GM12875 (cell line): Measurements from ENCODE around the gene MVB12B.

Experiments
- H3K4me3 ChIP-seq: one replicate; pipeline ENCODE4 v1.5.1; 2011; ENCODE audit warnings: low read depth, low read length, control low read depth
- CTCF ChIP-seq: IDR thresholded peaks from 2 replicates; pipeline ENCODE4 v1.5.1; 2011; ENCODE audit warnings: low read depth, mild to moderate bottlenecking, control low read depth, inconsistent platforms, low read length, moderate library complexity, borderline replicate concordance; ENCODE audit not compliant: insufficient read depth

MVB12B gene

GRCh38 chr9:126393876-126394275, 67.2 kb downstream of the MVB12B start:
- H3K4me3 ChIP-seq: no peak overlapping the region
- TF ChIP-seq CTCF: no peak

- TF ChIP-seq CTCF: no peak
These were observed 68.2 kb downstream of the MVB12B start for GRCh38 chr9:126394802-126395201.

GRCh38 chr9:126395439-126396212, 69.0 kb downstream of the MVB12B start:
- H3K4me3 ChIP-seq: no peak overlapping the region
- TF ChIP-seq CTCF: no peak

More at GRCh38 chr9:126394802-126395201, 68.2 kb downstream of the MVB12B start:
- no peak overlapping the region for H3K4me3 ChIP-seq

GRCh38 chr9:126397056-126397455, 70.4 kb downstream of the MVB12B start:
- H3K4me3 ChIP-seq: no peak overlapping the region
- TF ChIP-seq CTCF: 0 out of 2 replicates have a peak, but pooled peaks have one; percentile 11

GRCh38 chr9:126398403-126399058, 71.9 kb downstream of the MVB12B start:
- TF ChIP-seq CTCF: peak; percentile 99
- no peak overlapping the region for H3K4me3 ChIP-seq

- TF ChIP-seq CTCF: no peak
- H3K4me3 ChIP-seq: no peak overlapping the region
These were observed 72.6 kb downstream of the MVB12B start for GRCh38 chr9:126399251-126399650.

- no peak for TF ChIP-seq CTCF
- H3K4me3 ChIP-seq: no peak overlapping the region
These were observed 73.2 kb downstream of the MVB12B start for GRCh38 chr9:126399789-126400188.
